DMS53 treated with DMSO at 0.1 percent for 48 hours (cell line): ENCODE results near the gene HINFP.
"Not testable (repeated sequence)": the region's sequence is repeated elsewhere in the genome, so short reads cannot be mapped to it uniquely, and the experiment has no call there.

Experiments
- DNase-seq: peaks from one replicate; lab custom pipeline; 2025; ENCODE audit not compliant: unreplicated experiment; lab: John Stamatoyannopoulos, UW

The HINFP gene

GRCh38 chr11:119184399-119184798 is 63.0 kb downstream of the HINFP start:
- not testable (repeated sequence) for DNase-seq
